Stomach (tissue), 4 donors: ENCODE measurements around the gene ZNF609.

Experiments used
- CTCF ChIP-seq, 7 experiments: fragments of 450-650 bp in 4 of 7; fragments of 200-600 bp in 3 of 7; sonication (generic) in 3 of 7; IDR thresholded peaks; one replicate each; pipeline ENCODE4 v1.5.1; 2016 to 2019; ENCODE audit warnings: antibody characterized with exemption in 7 of 7, control low read depth in 2 of 7, mild to moderate bottlenecking in 1 of 7
- EP300 ChIP-seq: sonication (generic); formaldehyde crosslinking; IDR thresholded peaks from one replicate; pipeline ENCODE4 v1.6.1; 2017; ENCODE audit warnings: antibody characterized with exemption
- POLR2A ChIP-seq, 4 donors: fragments of 450-650 bp; IDR thresholded peaks; one replicate each; pipeline ENCODE4 v1.6.1; 2016; ENCODE audit warnings: antibody characterized with exemption in 4 of 4, control low read depth in 2 of 4, mild to moderate bottlenecking in 1 of 4, moderate library complexity in 1 of 4

- TF ChIP-seq POLR2A (IDR thresholded peaks at IDR 0.05) (no peak), CTCF (IDR thresholded peaks at IDR 0.05) (no peak), EP300 (no peak)
Observed at GRCh38 chr15:64693134-64693533, 232.8 kb downstream of the ZNF609 start.
